Type B pancreatic cell (in vitro differentiated cells): ENCODE data around the gene RPS15A. TPM values are rescaled to one million over a fixed set of nuclear protein-coding genes. Genes with fewer than 3 reads are reported as not detected.
A peak's percentile ranks its signal among the peaks of the same experiment; 100 is the strongest.

ENCODE experiments used
- DNase-seq: peaks from one replicate; pipeline ENCODE4 v3.0.0; 2021; ENCODE audit warnings: mixed read lengths; ENCODE audit not compliant: unreplicated experiment; ENCODE audit errors: extremely low spot score
- H3K27ac Mint-ChIP-seq: 2 replicates; pipeline ENCODE4 v1.8.0; 2021; ENCODE audit warnings: mild to moderate bottlenecking, mixed read lengths
- H3K27me3 Mint-ChIP-seq: 2 replicates; pipeline ENCODE4 v1.8.0; 2021; ENCODE audit warnings: mixed read lengths
- H3K36me3 Mint-ChIP-seq: 2 replicates; pipeline ENCODE4 v1.8.0; 2021; ENCODE audit warnings: mixed read lengths
- H3K4me1 Mint-ChIP-seq: one replicate; pipeline ENCODE4 v1.8.0; 2021; ENCODE audit warnings: mixed read lengths; ENCODE audit not compliant: unreplicated experiment
- H3K4me3 Mint-ChIP-seq: 2 replicates; pipeline ENCODE4 v1.8.0; 2021; ENCODE audit warnings: mild to moderate bottlenecking, mixed read lengths
- H3K9me3 Mint-ChIP-seq: 2 replicates; pipeline ENCODE4 v1.8.0; 2021; ENCODE audit warnings: mixed read lengths
- CTCF ChIP-seq: fragments of 200-600 bp; sonication (generic); conservative IDR thresholded peaks from 2 replicates; pipeline ENCODE4 v1.5.0; 2021; ENCODE audit warnings: antibody characterized with exemption, mild to moderate bottlenecking
- total RNA-seq: library from RNA; stranded (reverse); gene quantifications from 2 replicates; pipeline ENCODE4 v1.2.1, GENCODE V29; 2021; ENCODE audit warnings: low replicate concordance

RPS15A gene
- total RNA-seq, 1 donor from 2014 or later, result 1,807 TPM

- Mint-ChIP-seq H3K36me3 (peaks cover 22% of the 10 kb centered on the region), H3K27me3 (peaks cover 2% of the 10 kb centered on the region), H3K9me3 (no peaks in the 10 kb centered on the region), H3K4me3 (no peak overlapping the region), H3K27ac (no peak overlapping the region), H3K4me1 (peaks cover 21% of the 10 kb centered on the region)
- DNase-seq, result no peak
- no peak for TF ChIP-seq CTCF
Observed at GRCh38 chr16:18796377-18796776, 6.2 kb upstream of the RPS15A start.

- peaks cover 24% of the 10 kb centered on the region for H3K4me1 Mint-ChIP-seq
- no peak overlapping the region for H3K4me3 Mint-ChIP-seq
- TF ChIP-seq CTCF, result no peak
- DNase-seq, result no peak
- H3K9me3 Mint-ChIP-seq, result no peaks in the 10 kb centered on the region
- peak overlapping the region; percentile 46 for H3K27ac Mint-ChIP-seq
- H3K27me3 Mint-ChIP-seq, result no peaks in the 10 kb centered on the region
- H3K36me3 Mint-ChIP-seq, result peaks cover 40% of the 10 kb centered on the region
Observed at GRCh38 chr16:18792836-18793433, 2.8 kb upstream of the RPS15A start.

GRCh38 chr16:18789515-18789849 is 652 bp downstream of the RPS15A start:
- peaks cover 61% of the 10 kb centered on the region for H3K36me3 Mint-ChIP-seq
- DNase-seq, result no peak
- no peaks in the 10 kb centered on the region for H3K9me3 Mint-ChIP-seq
- TF ChIP-seq CTCF, result no peak
- peaks cover 43% of the 10 kb centered on the region for H3K4me1 Mint-ChIP-seq
- H3K4me3 Mint-ChIP-seq, result peak overlapping the region; percentile 93
- no peaks in the 10 kb centered on the region for H3K27me3 Mint-ChIP-seq
- H3K27ac Mint-ChIP-seq, result peak overlapping the region; percentile 94

- H3K27me3 Mint-ChIP-seq, result no peaks in the 10 kb centered on the region
- H3K27ac Mint-ChIP-seq, result peak overlapping the region; percentile 94
- peak overlapping the region; percentile 93 for H3K4me3 Mint-ChIP-seq
- no peak for TF ChIP-seq CTCF
- peaks cover 43% of the 10 kb centered on the region for H3K4me1 Mint-ChIP-seq
- H3K9me3 Mint-ChIP-seq, result no peaks in the 10 kb centered on the region
- no peak for DNase-seq
- H3K36me3 Mint-ChIP-seq, result peaks cover 58% of the 10 kb centered on the region
Observed at GRCh38 chr16:18788828-18789514, 1.2 kb downstream of the RPS15A start.

- DNase-seq, result no peak
- peak overlapping the region; percentile 62 for H3K27ac Mint-ChIP-seq
Observed at GRCh38 chr16:18784917-18785623, 5.1 kb downstream of the RPS15A start.

More at GRCh38 chr16:18784917-18785623, 5.1 kb downstream of the RPS15A start:
- Mint-ChIP-seq H3K9me3 (no peaks in the 10 kb centered on the region), H3K4me3 (peak overlapping the region; percentile 63), H3K27me3 (no peaks in the 10 kb centered on the region), H3K4me1 (peaks cover 39% of the 10 kb centered on the region), H3K36me3 (peaks cover 53% of the 10 kb centered on the region)
- no peak for TF ChIP-seq CTCF
